CD4-positive, alpha-beta T cell treated with Interleukin-21 for 1 hour (primary cell): Measurements from ENCODE around the gene HERPUD1.
"Not testable (repeated sequence)": the region's sequence is repeated elsewhere in the genome, so short reads cannot be mapped to it uniquely, and the experiment has no call there.

Source experiments
- DNase-seq: peaks from one replicate; pipeline ENCODE4 v3.0.0-alpha.2; 2020

HERPUD1 gene, protein sequence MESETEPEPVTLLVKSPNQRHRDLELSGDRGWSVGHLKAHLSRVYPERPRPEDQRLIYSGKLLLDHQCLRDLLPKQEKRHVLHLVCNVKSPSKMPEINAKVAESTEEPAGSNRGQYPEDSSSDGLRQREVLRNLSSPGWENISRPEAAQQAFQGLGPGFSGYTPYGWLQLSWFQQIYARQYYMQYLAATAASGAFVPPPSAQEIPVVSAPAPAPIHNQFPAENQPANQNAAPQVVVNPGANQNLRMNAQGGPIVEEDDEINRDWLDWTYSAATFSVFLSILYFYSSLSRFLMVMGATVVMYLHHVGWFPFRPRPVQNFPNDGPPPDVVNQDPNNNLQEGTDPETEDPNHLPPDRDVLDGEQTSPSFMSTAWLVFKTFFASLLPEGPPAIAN

DNA sequence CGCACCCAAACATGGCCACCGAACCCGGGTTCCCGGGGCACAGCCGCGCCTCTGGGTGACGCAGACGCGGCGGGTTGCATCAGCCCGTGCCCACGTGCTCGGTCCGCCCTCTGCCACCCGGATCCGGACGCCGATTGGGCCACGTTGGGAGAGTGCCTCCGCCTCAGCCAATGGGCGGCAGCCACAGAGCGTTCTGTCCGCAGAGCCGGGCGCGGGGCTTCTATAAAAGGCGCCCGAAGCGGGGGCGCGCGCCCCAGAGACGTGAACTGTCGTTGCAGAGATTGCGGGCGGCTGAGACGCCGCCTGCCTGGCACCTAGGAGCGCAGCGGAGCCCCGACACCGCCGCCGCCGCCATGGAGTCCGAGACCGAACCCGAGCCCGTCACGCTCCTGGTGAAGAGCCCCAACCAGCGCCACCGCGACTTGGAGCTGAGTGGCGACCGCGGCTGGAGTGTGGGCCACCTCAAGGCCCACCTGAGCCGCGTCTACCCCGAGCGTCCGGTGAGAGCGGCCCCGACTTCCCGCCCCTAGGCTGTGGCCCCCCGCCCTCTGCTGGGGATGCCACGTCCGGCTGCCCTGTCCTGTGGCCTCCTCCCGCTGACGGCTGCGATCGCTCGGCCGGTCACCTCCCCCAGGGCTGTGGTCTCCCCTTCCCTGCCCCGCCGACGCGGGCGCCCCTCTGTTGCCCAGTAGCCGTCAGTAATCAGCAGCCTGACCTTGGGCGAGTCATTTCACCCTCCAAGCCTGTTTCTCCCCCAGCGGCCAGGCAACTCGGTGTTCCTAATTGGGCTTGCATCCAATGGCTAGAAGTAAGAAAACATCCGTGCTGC is at the start of gene HERPUD1:
Gene HERPUD1 (plus strand): TSS at position 251 of the 829 bp plus-strand sequence. CDS start 103 bp downstream, at position 354.
- DNase-seq = peak; percentile 99

GRCh38 chr16:56883586-56883985 is 48.4 kb upstream of the HERPUD1 start:
- DNase-seq = no peak

DNA sequence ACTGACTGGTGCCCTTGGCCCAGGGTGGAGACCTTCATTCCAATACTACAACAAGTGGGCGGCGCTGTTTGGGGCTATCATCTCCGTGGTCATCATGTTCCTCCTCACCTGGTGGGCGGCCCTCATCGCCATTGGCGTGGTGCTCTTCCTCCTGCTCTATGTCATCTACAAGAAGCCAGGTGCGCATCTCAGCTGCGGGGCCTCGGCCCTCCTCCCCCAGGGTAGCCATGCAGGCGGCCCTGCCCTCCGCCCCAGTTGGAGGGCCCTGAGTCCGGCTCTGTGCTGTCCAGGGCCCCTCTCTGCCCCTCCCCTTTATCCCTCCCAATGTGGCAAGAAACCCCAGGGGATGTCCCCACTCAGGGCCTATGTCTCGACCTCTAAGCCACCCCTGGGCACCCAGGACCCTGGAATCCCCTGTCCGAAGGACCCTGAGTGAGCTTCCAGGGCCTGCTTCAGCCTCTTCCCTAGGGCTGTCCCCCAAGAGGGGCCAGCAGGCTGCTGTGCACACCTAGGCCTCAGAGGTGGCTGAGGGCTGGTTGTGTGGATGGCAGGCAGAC is 47.8 kb upstream of the HERPUD1 start:
- no peak for DNase-seq

- DNase-seq = not testable (repeated sequence)
Measured at GRCh38 chr16:56884929-56885328, 47.0 kb upstream of the HERPUD1 start.

DNA sequence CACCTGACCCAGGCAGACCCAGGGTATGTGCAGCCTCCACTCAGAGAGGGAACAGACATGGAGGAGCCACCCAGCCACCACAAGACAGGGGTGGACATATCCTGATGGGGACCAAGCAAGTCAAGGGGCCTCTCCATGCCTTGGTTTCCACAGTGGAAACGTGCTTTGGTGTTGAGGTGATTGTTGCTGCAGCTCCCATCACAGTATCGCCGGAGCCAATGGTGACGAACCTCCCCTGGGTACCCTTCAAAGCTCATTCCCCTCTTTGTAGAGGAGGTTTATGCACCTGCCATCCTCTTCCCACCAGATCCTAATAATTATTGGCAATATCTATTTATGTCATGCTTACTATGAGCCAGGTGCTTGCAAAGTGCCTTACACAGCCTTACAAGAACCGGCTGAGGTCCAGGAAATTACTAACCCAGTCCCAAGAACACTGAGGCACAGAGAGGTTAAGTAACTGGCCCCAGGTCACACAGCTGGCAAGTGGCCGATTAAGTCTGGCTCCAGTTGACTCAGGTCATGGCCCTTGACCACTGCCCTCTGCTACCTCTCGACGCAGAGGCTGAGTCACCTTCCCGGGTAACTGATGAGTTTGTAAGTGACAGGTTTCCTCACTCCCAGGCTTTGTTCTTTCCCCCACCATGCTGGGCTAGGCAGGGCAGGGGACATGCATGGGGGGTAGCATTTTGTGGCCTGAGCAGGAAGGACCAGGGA is 46.3 kb upstream of the HERPUD1 start:
- no peak for DNase-seq

GRCh38 chr16:56886296-56886695 is 45.6 kb upstream of the HERPUD1 start:
- no peak for DNase-seq

GRCh38 chr16:56886826-56887225 is 45.1 kb upstream of the HERPUD1 start:
- no peak for DNase-seq

GRCh38 chr16:56888806-56889205 is 43.1 kb upstream of the HERPUD1 start:
- DNase-seq = no peak

DNA sequence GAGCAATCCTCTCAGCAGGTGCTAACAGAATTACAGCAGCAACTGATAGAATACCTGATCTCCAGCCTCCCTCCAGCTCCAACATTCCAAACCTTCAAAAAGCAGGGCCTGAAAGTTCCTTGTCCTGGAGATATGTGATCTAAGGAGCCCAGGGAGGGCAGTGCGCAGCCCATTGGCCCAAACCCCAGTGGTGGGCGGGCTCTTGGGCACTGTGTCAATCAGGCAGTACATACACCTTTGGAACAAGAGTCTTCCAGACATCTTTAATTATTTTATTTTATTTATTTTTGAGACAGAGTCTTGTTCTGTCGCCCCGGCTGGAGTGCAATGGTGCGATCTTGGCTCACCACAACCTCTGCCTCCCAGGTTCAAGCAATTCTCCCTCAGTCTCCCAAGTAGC is 42.7 kb upstream of the HERPUD1 start:
- no peak for DNase-seq

DNA sequence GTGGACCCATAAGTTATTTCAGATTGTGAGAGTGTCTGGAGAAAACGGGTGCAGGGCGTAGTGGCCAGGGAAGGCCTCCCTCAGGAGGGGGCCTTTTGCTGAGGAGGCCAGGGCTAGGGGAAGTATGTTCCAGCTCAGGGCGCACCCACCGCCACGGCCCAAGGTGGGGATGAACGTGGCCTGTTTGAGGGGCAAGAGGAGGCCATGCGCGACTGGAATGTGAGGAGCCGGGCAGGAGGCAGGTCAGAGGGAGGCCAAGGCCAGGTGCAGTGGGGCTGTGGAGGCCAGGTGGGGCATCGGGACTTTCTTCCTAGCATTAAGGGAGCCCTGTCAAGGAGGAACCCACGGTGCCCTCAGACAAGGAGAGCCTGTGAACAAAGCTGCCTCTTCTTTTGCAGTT is 40.3 kb upstream of the HERPUD1 start:
- no peak for DNase-seq

GRCh38 chr16:56892705-56893104 is 39.2 kb upstream of the HERPUD1 start:
- DNase-seq = no peak

DNA sequence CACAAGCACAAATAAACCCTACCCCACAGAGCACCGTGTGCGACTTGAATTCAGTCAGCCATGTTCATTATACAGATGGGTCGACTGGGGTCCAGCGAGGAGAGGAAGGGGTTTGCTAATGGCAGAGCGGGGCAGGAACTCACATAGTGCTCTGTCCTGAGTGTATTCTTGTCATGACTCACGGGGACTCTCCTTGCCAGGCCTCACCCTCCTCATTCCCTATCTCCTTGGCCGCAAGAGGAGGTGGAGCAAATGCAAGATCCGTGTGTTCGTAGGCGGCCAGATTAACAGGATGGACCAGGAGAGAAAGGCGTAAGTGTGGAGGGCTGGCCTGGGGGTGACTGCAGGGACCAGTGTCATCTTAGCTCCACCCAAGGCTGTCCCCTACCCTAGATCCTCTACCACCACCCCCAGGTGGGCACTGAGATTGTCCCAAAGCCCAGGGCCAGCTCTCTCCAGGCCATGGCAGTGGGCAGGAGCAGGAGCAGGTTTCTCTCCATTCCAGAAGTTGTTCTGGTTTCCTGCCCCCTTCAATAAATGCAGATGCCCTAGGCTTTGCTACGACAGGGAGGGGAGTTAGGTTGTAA is 37.5 kb upstream of the HERPUD1 start:
- DNase-seq = no peak

DNA sequence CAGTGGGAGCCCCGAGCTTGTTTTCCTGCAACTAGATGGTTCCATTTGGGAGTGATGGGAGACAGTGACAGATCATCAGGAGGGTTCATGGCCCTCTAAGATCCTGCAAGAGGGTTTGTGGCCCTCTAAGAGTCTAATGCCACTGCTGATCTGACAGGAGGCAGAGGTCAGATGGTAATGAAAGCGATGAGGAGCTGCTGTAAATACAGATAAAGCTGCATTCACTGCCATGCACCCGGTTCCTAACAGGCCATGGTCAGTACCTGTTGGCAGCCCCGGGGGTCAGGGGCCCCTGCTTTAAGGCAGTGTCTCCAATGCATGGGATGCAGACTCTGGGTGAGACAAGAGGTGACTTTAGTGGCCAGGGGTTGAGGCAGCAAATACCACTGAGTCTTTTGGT is 36.1 kb upstream of the HERPUD1 start:
- no peak for DNase-seq

- DNase-seq = no peak
Measured at GRCh38 chr16:56896244-56896643, 35.7 kb upstream of the HERPUD1 start.

GRCh38 chr16:56897026-56897799 is 34.7 kb upstream of the HERPUD1 start:
- no peak for DNase-seq

DNA sequence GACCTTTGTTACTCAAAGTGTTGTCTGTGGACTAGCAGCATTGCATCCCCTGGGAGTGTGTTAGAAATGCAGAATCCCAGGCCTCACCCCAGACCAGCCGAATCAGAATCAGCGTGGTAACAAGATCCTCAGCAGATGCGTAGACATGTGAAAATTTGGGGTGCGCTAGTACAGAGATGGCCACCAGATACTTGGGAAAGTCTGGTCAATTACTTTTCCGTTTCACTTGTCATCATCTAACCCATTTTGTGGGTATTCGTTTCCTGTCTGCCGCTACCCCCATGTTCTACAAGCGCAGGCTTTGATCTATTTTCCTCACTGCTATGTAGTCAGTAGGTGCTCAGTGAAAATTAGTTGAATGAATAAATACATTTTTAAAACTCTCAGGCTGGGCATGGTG is 33.1 kb upstream of the HERPUD1 start:
- peak; percentile 17 for DNase-seq

GRCh38 chr16:56903866-56904265 is 28.1 kb upstream of the HERPUD1 start:
- DNase-seq = no peak

- no peak for DNase-seq
Measured at GRCh38 chr16:56907401-56907800, 24.5 kb upstream of the HERPUD1 start.

DNA sequence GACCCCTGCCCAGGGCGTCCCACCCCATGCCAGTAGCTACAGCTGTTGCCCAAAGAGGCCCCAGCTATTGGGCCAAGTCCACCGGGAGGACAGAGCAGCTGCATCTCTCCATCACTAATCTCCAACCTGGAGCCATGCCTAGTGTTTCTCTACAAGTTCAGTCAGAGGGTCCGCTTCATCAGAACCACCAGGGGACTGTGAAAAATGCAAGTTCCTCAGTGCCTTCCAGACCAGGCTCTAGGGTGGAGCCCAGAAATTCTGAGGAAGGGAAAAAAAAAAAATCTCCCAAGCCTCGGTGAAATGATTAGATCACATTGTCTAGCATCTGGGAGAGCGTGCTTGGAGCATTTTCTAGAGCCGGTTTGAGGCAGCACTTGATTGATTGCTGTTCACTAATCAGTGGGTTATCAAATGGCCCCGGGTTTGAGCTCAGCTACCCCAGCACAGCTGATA is 22.4 kb upstream of the HERPUD1 start:
- no peak for DNase-seq

DNA sequence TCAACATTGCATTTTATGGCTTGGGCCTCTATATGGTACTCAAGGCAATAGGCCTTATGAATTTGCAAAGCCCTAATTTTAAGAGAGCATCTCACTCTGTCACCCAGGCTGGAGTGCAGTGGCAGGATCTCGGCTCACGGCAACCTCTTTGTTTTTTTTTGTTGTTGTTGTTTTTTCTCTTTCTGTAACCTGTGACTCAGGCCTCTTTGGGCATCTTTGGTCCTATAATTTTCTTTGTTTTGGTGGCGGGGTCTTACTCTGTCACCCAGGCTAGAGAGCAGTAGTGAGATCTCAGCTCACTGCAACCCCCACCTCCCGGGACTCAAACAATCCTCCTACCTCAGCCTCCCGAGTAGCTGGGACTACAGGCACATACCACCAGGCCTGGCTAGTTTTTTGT is 21.8 kb upstream of the HERPUD1 start:
- DNase-seq = no peak

DNA sequence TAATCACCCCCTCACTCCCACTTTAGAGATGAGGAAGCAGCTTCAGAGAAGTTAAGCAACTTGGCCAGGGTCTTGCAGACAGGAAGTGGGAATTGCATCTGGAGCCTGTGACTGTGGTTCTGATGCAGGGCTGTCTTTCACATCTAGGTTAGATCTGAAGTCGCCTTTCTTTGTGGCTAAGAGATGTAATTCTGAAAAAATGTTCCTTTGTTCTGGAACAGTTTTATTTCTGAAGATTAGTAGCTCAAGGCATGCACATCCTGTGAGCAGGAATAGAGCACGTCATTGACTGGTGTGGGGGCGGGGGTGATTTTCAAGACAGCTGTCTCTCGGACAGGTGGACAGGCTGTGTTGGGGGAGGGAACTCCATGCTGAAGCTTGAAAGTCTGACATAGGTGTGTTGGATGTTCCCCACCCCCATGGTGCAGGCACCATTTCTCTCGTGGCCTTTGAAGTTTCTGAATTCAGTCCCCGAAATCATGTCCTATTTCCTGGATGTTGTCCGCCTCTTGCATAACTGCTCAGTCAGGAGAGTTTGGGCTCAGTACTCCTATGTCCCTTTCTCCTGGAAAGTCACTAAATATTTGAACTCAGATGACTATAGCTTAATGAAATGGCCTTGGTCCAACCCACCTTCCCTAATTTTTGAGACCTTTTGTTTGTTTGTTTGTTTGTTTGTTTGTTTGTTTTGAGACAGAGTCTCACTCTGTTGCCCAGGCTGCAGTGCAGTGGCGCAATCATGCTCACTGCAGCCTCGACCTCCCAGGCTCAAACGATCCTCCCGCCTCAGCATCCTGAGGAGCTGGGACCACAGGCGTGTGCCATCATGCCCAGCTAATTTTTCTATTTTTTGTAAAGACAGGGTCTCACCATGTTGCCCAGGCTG is 21.0 kb upstream of the HERPUD1 start:
- DNase-seq = no peak
